Neuron (in vitro differentiated cells): ENCODE results near the gene SOCS3.
"Not testable (repeated sequence)": the region's sequence is repeated elsewhere in the genome, so short reads cannot be mapped to it uniquely, and the experiment has no call there.

Source experiments
- H2AFZ ChIP-seq: one replicate; pipeline ENCODE4 v1.6.1; 2013; ENCODE audit warnings: low read depth, mild to moderate bottlenecking, inconsistent platforms, low read length, moderate library complexity
- H3K27me3 ChIP-seq: one replicate; pipeline ENCODE4 v1.6.1; 2013; ENCODE audit warnings: low read length; ENCODE audit not compliant: insufficient read depth
- H3K36me3 ChIP-seq: one replicate; pipeline ENCODE4 v1.6.1; 2013; ENCODE audit warnings: low read length; ENCODE audit not compliant: insufficient read depth
- H3K4me1 ChIP-seq: one replicate; pipeline ENCODE4 v1.6.1; 2013; ENCODE audit warnings: low read length; ENCODE audit not compliant: insufficient read depth
- H3K4me3 ChIP-seq: 2 replicates; pipeline ENCODE4 v1.5.1; 2013; ENCODE audit warnings: mild to moderate bottlenecking, low read length, moderate library complexity
- H3K9me3 ChIP-seq: one replicate; pipeline ENCODE4 v1.6.1; 2013; ENCODE audit warnings: low read length

Gene SOCS3

DNA sequence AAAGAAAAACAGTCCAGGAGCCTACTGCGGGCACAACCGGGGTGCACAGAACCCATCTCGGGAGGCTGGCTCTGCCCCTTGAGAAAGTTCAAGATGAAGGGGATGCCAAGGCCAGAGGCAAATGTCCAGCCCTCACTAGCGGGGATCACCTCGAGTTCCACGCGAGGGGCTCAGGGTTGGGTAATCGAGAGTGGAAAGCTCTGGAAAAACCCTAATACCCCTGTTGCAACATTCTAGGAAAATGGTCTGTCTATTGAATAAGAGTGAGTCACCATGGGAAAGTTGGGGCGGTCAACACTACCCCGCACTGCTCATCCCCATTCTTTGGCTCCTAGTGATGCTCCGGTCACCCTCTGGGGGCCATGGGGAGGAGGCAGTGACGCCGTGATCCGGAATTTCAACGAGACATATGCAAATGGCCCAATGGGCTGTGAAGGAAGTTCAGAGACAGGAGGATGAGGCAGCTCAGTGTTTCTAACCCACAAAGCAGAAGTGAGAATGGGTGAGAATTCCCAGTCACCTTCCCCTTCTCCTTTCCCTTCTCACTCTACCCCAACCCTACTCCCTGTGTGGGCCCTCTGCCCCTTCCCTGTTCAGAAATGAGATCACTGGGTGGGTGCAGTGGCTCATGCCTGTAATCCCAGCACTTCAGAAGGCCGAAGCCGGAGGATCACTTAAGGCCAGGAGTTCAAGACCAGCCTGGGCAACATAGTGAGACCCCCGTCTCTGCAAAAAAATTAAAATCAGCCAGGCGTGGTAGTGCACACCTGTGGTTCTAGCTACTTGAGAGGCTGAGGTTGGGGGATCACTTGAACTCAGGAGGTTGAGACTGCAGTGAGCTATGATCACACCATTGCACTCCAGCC lies 22.4 kb downstream of the SOCS3 start:
- Histone ChIP-seq H2AFZ (no peak overlapping the region), H3K4me1 (peaks cover 8% of the 10 kb centered on the region), H3K4me3 (no peak overlapping the region), H3K36me3 (no peaks in the 10 kb centered on the region), H3K27me3 (no peaks in the 10 kb centered on the region), H3K9me3 (no peaks in the 10 kb centered on the region)

DNA sequence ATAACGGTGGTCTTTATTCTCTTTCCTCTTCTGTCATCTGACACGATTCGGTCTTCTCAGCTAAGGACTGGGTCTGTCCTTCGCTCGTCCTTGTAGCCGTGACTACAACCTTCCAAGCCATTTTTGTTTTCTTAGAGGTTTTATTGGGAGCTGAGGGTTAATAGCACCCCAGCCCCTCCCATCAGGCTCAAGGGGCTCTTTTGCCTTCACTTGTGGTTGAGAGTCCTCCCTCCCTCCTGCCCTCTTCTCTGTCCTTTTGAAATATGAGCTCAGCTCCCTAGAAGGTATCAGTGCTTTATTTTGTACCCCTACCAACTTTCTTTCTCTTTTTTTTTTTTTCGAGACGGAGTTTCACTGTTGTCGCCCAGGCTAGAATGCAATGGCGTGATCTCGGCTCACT lies 24.7 kb downstream of the SOCS3 start:
- Histone ChIP-seq H3K36me3 (no peaks in the 10 kb centered on the region), H3K9me3 (peaks cover 3% of the 10 kb centered on the region), H2AFZ (no peak overlapping the region), H3K27me3 (no peaks in the 10 kb centered on the region), H3K4me1 (no peaks in the 10 kb centered on the region), H3K4me3 (no peak overlapping the region)

DNA sequence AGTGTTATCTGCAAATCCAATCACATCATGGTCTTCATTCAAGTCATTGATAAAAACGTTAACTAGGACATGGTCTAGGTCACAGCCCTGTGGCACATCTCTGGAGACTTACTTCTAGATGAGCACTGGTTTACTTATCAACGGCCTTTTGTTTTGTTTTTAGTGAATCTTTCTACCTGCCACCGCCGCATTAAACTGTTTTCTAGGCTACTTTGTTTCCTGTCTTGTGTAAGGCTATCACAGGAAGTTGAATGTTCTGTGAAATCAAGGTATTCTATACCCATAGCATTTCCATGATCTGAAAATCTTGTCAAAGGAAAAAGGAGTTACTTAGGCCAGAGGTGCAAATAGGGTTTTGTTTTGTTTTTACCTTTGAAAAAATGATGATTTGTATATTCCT lies 26.9 kb downstream of the SOCS3 start:
- Histone ChIP-seq H3K27me3 (no peaks in the 10 kb centered on the region), H3K4me1 (no peaks in the 10 kb centered on the region), H3K36me3 (no peaks in the 10 kb centered on the region), H2AFZ (no peak overlapping the region), H3K9me3 (peaks cover 3% of the 10 kb centered on the region), H3K4me3 (no peak overlapping the region)

DNA sequence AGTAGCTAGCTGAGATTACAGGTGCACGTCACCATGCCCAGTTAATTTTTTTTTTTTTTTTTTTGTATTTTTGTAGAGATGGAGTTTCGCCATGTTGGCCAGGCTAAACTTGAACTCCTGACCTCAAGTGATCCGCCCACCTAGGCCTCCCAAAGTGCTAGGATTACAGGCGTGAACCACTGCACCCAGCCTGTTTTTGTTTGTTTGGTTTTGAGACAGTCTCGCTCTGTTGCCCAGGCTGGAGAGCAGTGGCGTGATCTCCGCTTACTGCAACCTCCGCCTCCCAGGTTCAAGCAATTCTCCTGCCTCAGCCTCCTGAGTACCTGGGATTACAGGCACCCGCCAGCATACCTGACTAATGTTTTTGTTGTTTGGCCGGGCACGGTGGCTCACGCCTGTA lies 28.5 kb downstream of the SOCS3 start:
- not testable (repeated sequence) for H3K4me3 ChIP-seq, H3K27me3 ChIP-seq, H3K9me3 ChIP-seq, H3K4me1 ChIP-seq, H2AFZ ChIP-seq, H3K36me3 ChIP-seq

DNA sequence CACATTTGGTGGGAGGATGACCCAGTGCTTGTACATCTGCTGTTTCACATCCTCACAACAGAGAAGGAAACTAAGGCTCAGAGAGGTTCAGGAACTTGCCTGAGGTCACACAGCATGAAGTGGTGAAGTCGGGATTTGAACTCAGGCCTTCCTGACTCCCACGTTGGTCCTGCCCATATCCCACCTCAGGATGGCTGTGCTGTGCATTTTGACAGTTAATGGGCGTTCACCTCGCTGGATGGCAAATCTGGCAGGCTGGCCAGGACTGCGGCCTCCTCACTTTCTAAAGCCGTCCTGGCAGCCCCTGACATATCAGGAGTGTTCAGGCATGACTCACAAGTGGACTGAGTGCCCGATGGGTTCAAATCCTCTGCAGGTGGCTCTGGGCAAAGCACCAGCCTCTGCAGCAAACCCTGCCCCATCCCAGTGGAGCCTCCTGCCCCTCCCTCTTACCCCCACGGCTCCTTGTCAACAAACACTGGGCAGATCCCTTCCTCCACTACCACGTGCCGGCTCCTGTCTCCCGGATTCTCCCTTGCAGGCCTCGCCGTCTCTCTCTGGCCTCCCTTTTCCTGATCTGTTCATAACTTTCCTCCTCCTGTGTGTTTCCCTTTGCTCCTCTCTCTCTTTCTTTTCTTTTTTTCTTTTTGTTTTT lies 29.2 kb downstream of the SOCS3 start:
- Histone ChIP-seq H3K9me3 (peaks cover 3% of the 10 kb centered on the region), H3K4me3 (no peak overlapping the region), H3K36me3 (no peaks in the 10 kb centered on the region), H3K4me1 (peaks cover 3% of the 10 kb centered on the region), H2AFZ (no peak overlapping the region), H3K27me3 (no peaks in the 10 kb centered on the region)

DNA sequence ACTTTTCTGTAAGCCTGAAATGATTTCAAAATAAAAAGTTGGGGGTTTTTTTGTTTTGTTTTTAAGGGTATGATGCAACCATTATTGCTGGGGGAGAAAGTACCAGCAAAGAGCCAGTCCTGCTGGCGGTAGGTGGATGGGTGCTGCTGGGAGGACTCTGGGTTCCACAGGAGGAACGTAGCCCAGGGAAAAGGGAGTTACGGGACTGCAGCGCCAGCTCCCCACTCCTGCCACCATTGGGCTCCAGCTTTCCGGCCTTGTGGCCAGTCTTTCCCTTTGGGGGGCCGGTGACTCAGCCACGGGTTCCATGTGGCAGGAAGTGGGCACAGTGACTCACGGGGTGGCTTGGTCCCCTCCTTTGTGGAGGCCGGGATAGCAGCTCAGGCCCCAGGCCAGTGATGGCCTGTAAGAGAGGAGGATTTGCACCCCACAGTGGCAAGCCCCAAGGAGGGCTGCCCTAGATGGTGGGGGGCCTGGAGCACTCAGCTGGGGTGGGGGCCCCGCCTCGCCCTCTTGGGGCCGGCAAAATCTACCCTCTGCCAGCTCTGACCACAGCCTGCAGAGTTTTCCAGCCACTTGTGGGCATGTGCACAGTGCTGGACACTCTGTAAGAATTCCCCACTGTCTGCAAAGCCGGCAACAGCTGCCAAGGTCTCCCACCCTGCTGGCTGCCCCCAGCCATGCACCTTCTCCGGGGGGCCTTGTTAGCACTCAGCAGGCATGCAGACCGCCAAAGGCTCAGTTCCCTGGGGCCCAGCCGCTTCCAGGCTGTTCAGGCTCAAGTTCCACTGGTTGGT lies 30.4 kb downstream of the SOCS3 start:
- H3K4me3 ChIP-seq = no peak overlapping the region

DNA sequence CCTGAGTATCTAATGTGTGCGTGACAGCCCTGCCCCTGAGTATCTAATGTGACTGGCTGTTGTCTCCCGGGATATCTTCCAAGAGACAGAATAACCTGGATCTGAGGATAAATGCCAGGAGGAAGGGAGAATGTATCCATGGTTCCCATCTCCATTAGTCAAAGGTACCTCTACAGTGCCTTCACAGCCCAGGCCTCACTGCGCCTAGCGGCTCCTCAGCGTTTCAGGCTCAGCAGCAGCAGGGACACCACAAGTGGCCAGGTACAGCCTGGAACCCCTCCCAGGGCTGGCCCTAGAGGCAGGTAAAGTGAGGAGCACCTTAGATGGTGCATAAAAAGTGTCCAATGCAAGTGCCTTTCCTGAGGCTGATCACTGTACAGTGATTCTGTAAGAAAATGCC lies 32.0 kb downstream of the SOCS3 start:
- peaks cover 27% of the 10 kb centered on the region for H3K4me1 ChIP-seq
- H3K27me3 ChIP-seq = no peaks in the 10 kb centered on the region
- no peak overlapping the region for H3K4me3 ChIP-seq
- H3K36me3 ChIP-seq = no peaks in the 10 kb centered on the region
- no peak overlapping the region for H2AFZ ChIP-seq
- peaks cover 3% of the 10 kb centered on the region for H3K9me3 ChIP-seq

More for the DNA sequence above, 30.4 kb downstream of the SOCS3 start:
- H3K36me3 ChIP-seq = no peaks in the 10 kb centered on the region
- H3K4me1 ChIP-seq = peaks cover 15% of the 10 kb centered on the region
- peaks cover 3% of the 10 kb centered on the region for H3K9me3 ChIP-seq
- H3K27me3 ChIP-seq = no peaks in the 10 kb centered on the region
- no peak overlapping the region for H2AFZ ChIP-seq

DNA sequence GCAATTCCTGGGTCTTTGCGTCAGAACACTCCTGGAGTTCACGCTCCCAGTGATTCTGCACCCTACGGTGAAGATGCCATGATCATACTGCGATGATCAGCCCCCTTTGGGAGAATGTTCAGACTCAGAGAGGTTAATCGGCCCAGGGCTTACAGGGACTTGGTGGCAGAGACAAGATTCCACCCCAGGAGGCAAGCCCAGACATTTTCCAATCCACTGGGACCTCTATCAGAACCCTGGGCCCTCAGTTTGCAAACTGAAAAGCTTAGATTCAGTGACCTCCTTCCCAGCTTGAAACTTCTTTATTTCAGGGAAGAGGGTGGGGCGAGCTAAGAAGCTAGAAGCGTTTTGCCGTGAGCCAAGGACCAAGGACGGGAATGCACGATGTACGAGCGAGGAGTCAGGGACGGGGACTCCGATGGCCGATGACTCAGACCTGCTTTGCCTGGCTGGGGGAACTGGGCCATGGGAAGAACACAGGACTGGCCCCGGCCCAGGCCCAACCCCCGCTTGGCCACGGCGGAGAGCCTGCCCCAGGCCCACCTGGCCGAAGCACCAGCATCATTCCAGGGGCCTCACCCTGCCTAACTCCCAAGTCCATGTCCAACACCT lies 34.7 kb downstream of the SOCS3 start:
- Histone ChIP-seq H3K4me1 (peaks cover 27% of the 10 kb centered on the region), H3K4me3 (peak overlapping the region; percentile 23), H2AFZ (no peak overlapping the region), H3K27me3 (no peaks in the 10 kb centered on the region), H3K36me3 (no peaks in the 10 kb centered on the region), H3K9me3 (no peaks in the 10 kb centered on the region)

DNA sequence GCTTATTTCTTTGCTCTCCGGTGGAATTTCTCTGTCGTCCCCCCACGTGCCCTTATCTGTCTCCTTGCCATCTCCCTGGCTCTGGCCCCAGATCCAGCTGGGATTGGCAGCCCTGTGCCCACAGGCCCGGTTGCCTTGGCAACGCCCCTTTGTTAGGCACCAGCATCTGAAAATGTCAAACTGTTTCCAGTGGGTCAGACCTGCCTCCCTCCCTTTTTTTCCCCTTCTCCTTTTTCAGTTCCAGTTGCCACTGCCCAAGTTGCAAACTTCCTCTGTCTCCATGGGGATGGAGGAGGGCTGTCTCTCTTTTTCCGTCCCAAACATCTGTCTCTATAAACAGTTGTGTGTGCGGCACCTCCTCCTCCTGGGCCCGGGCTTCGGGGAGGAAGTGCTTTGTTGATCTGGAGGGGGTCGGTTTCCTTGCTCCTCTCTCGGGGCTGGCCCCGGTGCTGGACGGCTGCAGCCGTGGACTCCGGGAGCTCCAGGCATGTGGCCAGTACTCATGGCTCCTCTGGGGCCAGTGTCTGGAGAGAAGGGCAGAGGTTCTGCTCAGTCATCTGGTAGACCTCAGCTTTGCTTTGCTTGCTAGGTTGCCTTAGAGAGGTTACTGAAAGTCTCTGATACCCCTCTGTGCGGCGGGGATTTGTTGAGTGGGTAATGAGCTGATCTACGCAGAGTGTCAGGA lies 35.3 kb downstream of the SOCS3 start:
- H3K36me3 ChIP-seq = no peaks in the 10 kb centered on the region
- no peaks in the 10 kb centered on the region for H3K9me3 ChIP-seq
- no peaks in the 10 kb centered on the region for H3K27me3 ChIP-seq
- no peak overlapping the region for H2AFZ ChIP-seq
- H3K4me1 ChIP-seq = peaks cover 27% of the 10 kb centered on the region
- peak overlapping the region; percentile 23 for H3K4me3 ChIP-seq

DNA sequence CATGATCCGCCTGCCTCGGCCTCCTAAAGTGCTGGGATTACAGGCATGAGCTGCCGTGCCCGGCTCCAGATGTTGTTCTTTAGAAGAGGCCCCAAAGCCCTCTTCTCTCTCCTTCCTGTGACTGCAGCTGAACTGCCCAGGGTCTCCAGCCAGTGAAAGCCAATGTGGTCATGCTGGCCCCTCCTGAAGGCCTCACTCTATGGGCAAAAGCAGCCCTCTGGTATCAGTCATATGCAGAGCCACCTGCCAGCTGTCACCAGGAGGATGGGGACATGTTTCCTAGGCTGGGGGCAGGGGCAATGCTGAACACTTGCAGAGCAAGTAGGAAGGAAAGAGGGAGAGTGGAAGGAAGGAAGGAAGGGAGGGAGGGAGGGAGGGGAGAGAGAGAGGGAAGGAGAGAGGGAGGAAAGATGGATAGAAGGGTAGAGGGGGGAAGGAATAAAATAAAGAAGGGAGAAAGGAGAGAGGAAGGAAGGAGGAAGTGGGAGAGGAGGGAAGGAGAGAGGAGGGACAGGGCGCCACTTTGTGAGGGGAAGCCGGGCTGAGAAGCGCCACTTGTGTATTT lies 36.0 kb downstream of the SOCS3 start:
- no peaks in the 10 kb centered on the region for H3K36me3 ChIP-seq
- no peaks in the 10 kb centered on the region for H3K27me3 ChIP-seq
- no peak overlapping the region for H2AFZ ChIP-seq
- no peaks in the 10 kb centered on the region for H3K9me3 ChIP-seq
- peaks cover 32% of the 10 kb centered on the region for H3K4me1 ChIP-seq
- peak overlapping the region; percentile 23 for H3K4me3 ChIP-seq

DNA sequence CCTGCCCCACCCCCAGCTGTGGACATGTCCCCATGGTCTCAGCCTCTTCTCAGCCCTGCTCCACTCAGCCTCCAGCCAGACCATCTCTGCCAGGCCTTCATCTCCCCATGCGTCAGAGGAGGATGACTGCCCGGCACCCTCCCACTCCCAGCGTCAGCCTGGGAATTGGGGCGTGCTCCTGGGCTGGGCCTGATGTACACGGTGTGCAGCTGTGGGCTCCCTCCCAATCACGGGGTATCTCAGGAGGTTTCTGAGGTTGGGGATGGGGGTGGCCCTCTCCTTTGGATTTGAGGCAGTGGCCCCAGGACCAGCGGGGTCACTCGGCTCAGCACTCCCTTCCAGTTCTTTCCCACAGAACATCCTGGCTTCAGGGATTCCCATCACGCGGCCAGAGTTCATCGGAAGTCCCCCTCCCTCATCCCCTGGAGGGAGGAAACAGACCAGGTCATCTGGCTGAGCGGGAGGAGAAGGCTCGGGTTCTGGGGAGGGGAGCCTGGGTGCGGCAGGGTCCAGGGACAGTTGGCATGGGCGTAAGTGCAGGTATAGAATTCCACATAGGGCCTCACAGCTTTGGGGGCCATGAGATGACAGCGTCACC lies 36.9 kb downstream of the SOCS3 start:
- H3K4me3 ChIP-seq = no peak overlapping the region
- H3K9me3 ChIP-seq = no peaks in the 10 kb centered on the region
- H2AFZ ChIP-seq = no peak overlapping the region

DNA sequence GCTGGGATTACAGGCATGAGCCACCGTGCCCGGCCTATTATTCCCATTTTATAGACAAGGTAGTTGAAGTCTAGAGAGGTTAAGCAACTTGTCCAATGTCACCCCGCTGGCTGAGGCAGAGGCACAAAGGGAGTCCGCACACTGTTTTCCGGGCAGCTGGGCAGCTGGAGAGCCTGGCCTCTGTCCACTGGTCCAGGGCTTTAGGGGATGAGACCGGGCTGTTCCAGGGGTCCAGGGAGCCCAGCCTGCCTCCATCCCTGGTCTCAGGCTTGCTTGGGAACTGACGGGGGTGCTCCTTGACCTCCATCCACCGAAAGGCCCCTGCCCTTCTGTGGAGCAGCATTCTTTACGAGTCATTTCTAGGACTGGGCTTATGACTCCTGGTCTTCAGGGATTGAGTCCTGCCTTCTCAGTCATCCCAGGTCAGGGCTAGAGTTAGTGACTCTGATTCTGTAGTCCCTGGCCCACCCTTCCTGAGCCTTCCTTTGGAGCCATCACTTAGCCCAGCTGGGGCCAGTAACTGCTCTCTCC lies 37.5 kb downstream of the SOCS3 start:
- Histone ChIP-seq H2AFZ (no peak overlapping the region), H3K27me3 (no peaks in the 10 kb centered on the region), H3K4me3 (no peak overlapping the region), H3K36me3 (no peaks in the 10 kb centered on the region), H3K4me1 (peaks cover 32% of the 10 kb centered on the region), H3K9me3 (no peaks in the 10 kb centered on the region)

More for the DNA sequence above, 36.9 kb downstream of the SOCS3 start:
- Histone ChIP-seq H3K36me3 (no peaks in the 10 kb centered on the region), H3K4me1 (peaks cover 32% of the 10 kb centered on the region), H3K27me3 (no peaks in the 10 kb centered on the region)
